ENCODE measurements around the gene IBTK.
"Not testable (repeated sequence)": the region's sequence is repeated elsewhere in the genome, so short reads cannot be mapped to it uniquely, and the experiment has no call there.

Gene IBTK

GRCh38 chr6:82128973-82129372 is 118.6 kb downstream of the IBTK start:
- FAIRE-seq; DNase-seq (ENCODE audit: extremely low spot score, insufficient read length, low read depth): not testable (repeated sequence)

GRCh38 chr6:82123632-82124031 is 123.9 kb downstream of the IBTK start:
- FAIRE-seq (no peak), DNase-seq (ENCODE audit: extremely low spot score, insufficient read length, low read depth) (no peak)

All from GM18507 (cell line).